Activated CD8-positive, alpha-beta T cell treated with anti-CD3 and anti-CD28 coated beads for 36 hours (primary cell): ENCODE data around the gene PLD1. TPM values are rescaled to one million over a fixed set of nuclear protein-coding genes. Genes with fewer than 3 reads are reported as not detected.

Experiments used
- ATAC-seq: fragments of 200-7000 bp; cut with Tn5 transposase; one replicate; pipeline ENCODE4 v1.10.0; 2021; ENCODE audit warnings: mild to moderate bottlenecking, moderate library complexity
- CTCF ChIA-PET: fragments of 350-600 bp; sonication (Branson Sonifier 250); formaldehyde crosslinking; loops from one replicate; lab custom pipeline; 2021; ENCODE audit warnings: antibody characterized with exemption; lab: Charles Lee
- POLR2A ChIA-PET: fragments of 350-600 bp; sonication (Branson Sonifier 250); formaldehyde crosslinking; loops from one replicate; lab custom pipeline; 2021; ENCODE audit warnings: antibody characterized with exemption; lab: Charles Lee
- DNase-seq: peaks from one replicate; pipeline ENCODE4 v3.0.0-alpha.2; 2020
- H3K27ac Mint-ChIP-seq: one replicate; pipeline ENCODE4 v1.8.0; 2021; ENCODE audit warnings: mild to moderate bottlenecking, mixed read lengths
- H3K27me3 Mint-ChIP-seq: one replicate; pipeline ENCODE4 v1.8.0; 2021; ENCODE audit warnings: mixed read lengths
- H3K36me3 Mint-ChIP-seq: one replicate; pipeline ENCODE4 v1.8.0; 2021; ENCODE audit warnings: low read depth, mixed read lengths
- H3K4me1 Mint-ChIP-seq: one replicate; pipeline ENCODE4 v1.8.0; 2021; ENCODE audit warnings: low read depth, mixed read lengths
- H3K4me3 Mint-ChIP-seq: one replicate; pipeline ENCODE4 v1.8.0; 2021; ENCODE audit warnings: mild to moderate bottlenecking, moderate library complexity, mixed read lengths
- H3K9me3 Mint-ChIP-seq: one replicate; pipeline ENCODE4 v1.8.0; 2021; ENCODE audit warnings: mixed read lengths
- CTCF ChIP-seq: fragments of 200-600 bp; IDR thresholded peaks from one replicate; pipeline ENCODE4 v1.8.0; 2022; ENCODE audit warnings: antibody characterized with exemption, mild to moderate bottlenecking
- intact Hi-C: fragments of 100-400 bp; cut with micrococcal nuclease; formaldehyde crosslinking; loops from one replicate; pipeline ENCODE4 v1.10.0; 2022
- total RNA-seq, 2 experiments: library from RNA; stranded (reverse); gene quantifications; one replicate each; pipeline ENCODE4 v1.2.3, GENCODE V29; 2021

PLD1 gene
- total RNA-seq, 2 experiments from 2014 or later: 0.86 to 1.2 TPM

GRCh38 chr3:171731691-171732090 lies 78.6 kb downstream of the PLD1 start:
- Mint-ChIP-seq H3K9me3 (no peaks in the 10 kb centered on the region), H3K4me1 (no peaks in the 10 kb centered on the region), H3K27me3 (peaks cover 4% of the 10 kb centered on the region), H3K27ac (no peak overlapping the region), H3K36me3 (no peaks in the 10 kb centered on the region), H3K4me3 (no peak overlapping the region)
- ChIA-PET CTCF (no interaction called here), POLR2A (no interaction called here)
- intact Hi-C loops: no loop called here
- ATAC-seq (no peak), DNase-seq (no peak)
- no peak for TF ChIP-seq CTCF

GRCh38 chr3:171729452-171730334 lies 80.6 kb downstream of the PLD1 start:
- intact Hi-C loops: no loop called here
- no peak overlapping the region for H3K27ac Mint-ChIP-seq

GRCh38 chr3:171727288-171727687 lies 83.0 kb downstream of the PLD1 start:
- peaks cover 2% of the 10 kb centered on the region for H3K27me3 Mint-ChIP-seq

More at GRCh38 chr3:171729452-171730334, 80.6 kb downstream of the PLD1 start:
- no peak overlapping the region for H3K4me3 Mint-ChIP-seq
- DNase-seq: no peak
- no peak for TF ChIP-seq CTCF
- ChIA-PET POLR2A (no interaction called here), CTCF (no interaction called here)
- ATAC-seq: no peak
- H3K36me3 Mint-ChIP-seq: no peaks in the 10 kb centered on the region
- no peaks in the 10 kb centered on the region for H3K9me3 Mint-ChIP-seq
- H3K4me1 Mint-ChIP-seq: no peaks in the 10 kb centered on the region
- peaks cover 6% of the 10 kb centered on the region for H3K27me3 Mint-ChIP-seq

DNA sequence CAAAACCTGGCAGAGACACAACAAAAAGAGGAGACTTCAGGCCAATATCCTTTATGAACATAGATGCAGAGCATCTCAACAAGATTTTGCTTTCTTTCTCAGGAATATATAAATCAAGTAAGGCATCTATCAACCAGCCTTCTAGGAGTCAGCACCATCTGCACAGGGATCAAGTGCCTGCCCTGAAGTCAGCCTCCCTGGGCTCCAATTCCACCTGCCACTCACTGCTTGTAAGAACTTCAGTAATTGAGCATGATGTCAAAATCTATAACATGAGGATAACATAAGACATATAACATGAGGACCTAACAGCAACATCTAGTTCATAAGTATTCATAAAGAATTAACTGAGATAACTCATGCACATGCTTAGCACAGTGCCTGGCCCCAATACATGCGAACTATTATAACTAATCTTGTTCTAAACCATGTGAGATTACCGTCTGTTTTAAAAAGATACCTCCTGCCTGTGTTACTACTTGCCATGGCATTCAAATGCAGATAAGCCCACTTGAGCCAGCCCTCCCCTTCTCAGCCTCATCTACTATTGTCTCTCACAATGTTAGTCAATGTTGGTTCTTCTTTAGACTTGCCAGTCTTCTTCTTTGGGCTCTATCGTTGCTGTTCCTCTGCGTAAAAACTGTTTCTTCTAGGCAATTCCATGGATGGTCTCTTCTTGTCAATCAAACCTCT lies 91.6 kb downstream of the PLD1 start:
- no peak overlapping the region for H3K27ac Mint-ChIP-seq
- CTCF ChIA-PET: no interaction called here
- intact Hi-C loops: no loop called here
- H3K27me3 Mint-ChIP-seq: peaks cover 6% of the 10 kb centered on the region
- H3K4me3 Mint-ChIP-seq: no peak overlapping the region
- ATAC-seq (no peak), DNase-seq (no peak)
- POLR2A ChIA-PET: no interaction called here
- no peaks in the 10 kb centered on the region for H3K4me1 Mint-ChIP-seq
- peaks cover 6% of the 10 kb centered on the region for H3K9me3 Mint-ChIP-seq
- no peak for TF ChIP-seq CTCF
- no peaks in the 10 kb centered on the region for H3K36me3 Mint-ChIP-seq

More at GRCh38 chr3:171727288-171727687, 83.0 kb downstream of the PLD1 start:
- ATAC-seq (no peak), DNase-seq (no peak)
- Mint-ChIP-seq H3K27ac (no peak overlapping the region), H3K4me3 (no peak overlapping the region), H3K4me1 (no peaks in the 10 kb centered on the region), H3K9me3 (no peaks in the 10 kb centered on the region), H3K36me3 (no peaks in the 10 kb centered on the region)
- TF ChIP-seq CTCF: no peak
- CTCF ChIA-PET: no interaction called here
- intact Hi-C loops: no loop called here
- POLR2A ChIA-PET: no interaction called here

DNA sequence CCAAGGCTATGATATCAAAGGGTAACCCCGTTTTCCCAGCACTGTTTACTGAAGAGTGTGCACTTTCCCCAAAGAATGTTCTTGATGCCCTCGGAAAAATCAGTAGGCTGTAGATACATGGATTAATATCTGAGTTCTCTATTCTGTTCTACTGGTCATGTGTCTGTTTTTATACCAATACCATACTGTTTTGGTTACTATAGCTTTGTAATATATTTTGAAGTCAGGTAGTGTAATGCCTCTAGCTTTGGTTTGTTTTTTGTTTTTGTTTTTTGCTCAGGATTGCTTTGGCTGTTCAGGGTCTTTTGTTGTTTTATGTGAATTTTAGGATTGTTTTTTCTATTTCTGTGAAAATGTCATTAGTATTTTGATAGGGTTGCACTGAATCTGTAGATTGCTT lies 95.1 kb downstream of the PLD1 start:
- no peak for TF ChIP-seq CTCF
- DNase-seq (no peak), ATAC-seq (no peak)
- POLR2A ChIA-PET: no interaction called here
- intact Hi-C loops: no loop called here
- no peaks in the 10 kb centered on the region for H3K36me3 Mint-ChIP-seq
- H3K4me3 Mint-ChIP-seq: no peak overlapping the region
- peaks cover 6% of the 10 kb centered on the region for H3K27me3 Mint-ChIP-seq
- peaks cover 6% of the 10 kb centered on the region for H3K9me3 Mint-ChIP-seq
- CTCF ChIA-PET: no interaction called here
- H3K27ac Mint-ChIP-seq: no peak overlapping the region
- H3K4me1 Mint-ChIP-seq: no peaks in the 10 kb centered on the region
